HepG2 (cell line): ENCODE results near the gene PPM1H. TPM values are rescaled to one million over a fixed set of nuclear protein-coding genes. Genes with fewer than 3 reads are reported as not detected.

ENCODE experiments used
- KLF15 ChIP-seq: sonication (generic); formaldehyde crosslinking; IDR thresholded peaks from 2 replicates; pipeline ENCODE4 v1.8.1; 2023; ENCODE audit warnings: borderline replicate concordance, mild to moderate bottlenecking, inconsistent platforms, missing genetic modification reagents, mixed read lengths
- POLR2G ChIP-seq: fragments of 200-400 bp; formaldehyde crosslinking; IDR thresholded peaks from 2 replicates; pipeline ENCODE4 v1.6.1; 2018; ENCODE audit warnings: mild to moderate bottlenecking, low read depth, low read length, moderate library complexity
- TCF7L2 ChIP-seq: IDR thresholded peaks from 2 replicates; pipeline ENCODE4 v1.6.1; 2011; ENCODE audit warnings: mild to moderate bottlenecking, low read depth, low read length, moderate library complexity
- ZBTB7A ChIP-seq: sonication (generic); formaldehyde crosslinking; IDR thresholded peaks from 2 replicates; pipeline ENCODE4 v1.8.0; 2022; ENCODE audit warnings: mild to moderate bottlenecking, missing genetic modification reagents
- ZNF747 ChIP-seq: sonication (generic); formaldehyde crosslinking; IDR thresholded peaks from 2 replicates; pipeline ENCODE4 v1.8.1; 2023; ENCODE audit warnings: missing genetic modification reagents, mild to moderate bottlenecking, borderline replicate concordance
- ZNF781 ChIP-seq: sonication (generic); formaldehyde crosslinking; IDR thresholded peaks from 2 replicates; pipeline ENCODE4 v1.5.1; 2020; ENCODE audit warnings: borderline replicate concordance, mild to moderate bottlenecking, missing genetic modification reagents; ENCODE audit errors: not compliant biosample characterization
- ZNF782 ChIP-seq: sonication (generic); formaldehyde crosslinking; IDR thresholded peaks from 2 replicates; pipeline ENCODE4 v1.4.0; 2020; ENCODE audit warnings: missing genetic modification reagents, mild to moderate bottlenecking, borderline replicate concordance
- polyA plus RNA-seq, 8 experiments: library from polyadenylated mRNA; depleted of rRNA in 3 of 8; stranded (reverse) in 7 of 8; unstranded in 1 of 8; fragments of >200 nt; fragmentation: Illumina TruSeq in 4 of 8; extraction: Trizol in 4 of 8; gene quantifications; 2 replicates each; pipeline versions ENCODE4 v1.2.1 to v1.2.3, GENCODE V29; 2011 to 2016; ENCODE audit warnings: low read depth in 4 of 8, missing spikeins in 1 of 8, mixed read lengths in 1 of 8; ENCODE audit not compliant: insufficient read depth in 1 of 8
- total RNA-seq, 5 experiments: library from RNA; depleted of rRNA; stranded (reverse); fragments of >200 nt; fragmentation: Illumina TruSeq; extraction: Trizol; gene quantifications; 2 replicates each; pipeline ENCODE4 v1.2.3, GENCODE V29; 2016; ENCODE audit warnings: low read depth in 1 of 5
- TF ChIP-seq, protein P1 (sequence below): sonication (generic); formaldehyde crosslinking; IDR thresholded peaks from 2 replicates; pipeline ENCODE4 v1.4.0; 2020; ENCODE audit warnings: missing genetic modification reagents, borderline replicate concordance
- TF ChIP-seq, protein P2 (sequence below): sonication (generic); formaldehyde crosslinking; IDR thresholded peaks from 2 replicates; pipeline ENCODE4 v1.5.1; 2020; ENCODE audit warnings: mild to moderate bottlenecking, missing genetic modification reagents, moderate library complexity

The PPM1H gene
- total and polyA plus RNA-seq, 2 of the 13 experiments (the other 11 are each of a cell fraction or from before 2014, with no cell fraction given): 29.1 to 38.1 TPM

- TF ChIP-seq ZNF747 (CRISPR knock-in tag) (no peak), TCF7L2 (no peak), ZNF782 (CRISPR knock-in tag) (no peak), ZNF781 (no peak), KLF15 (no peak), POLR2G (0 out of 2 replicates have a peak, but pooled peaks have one; percentile 32), ZBTB7A (CRISPR knock-in tag) (no peak)
- TF ChIP-seq, protein P1, sequence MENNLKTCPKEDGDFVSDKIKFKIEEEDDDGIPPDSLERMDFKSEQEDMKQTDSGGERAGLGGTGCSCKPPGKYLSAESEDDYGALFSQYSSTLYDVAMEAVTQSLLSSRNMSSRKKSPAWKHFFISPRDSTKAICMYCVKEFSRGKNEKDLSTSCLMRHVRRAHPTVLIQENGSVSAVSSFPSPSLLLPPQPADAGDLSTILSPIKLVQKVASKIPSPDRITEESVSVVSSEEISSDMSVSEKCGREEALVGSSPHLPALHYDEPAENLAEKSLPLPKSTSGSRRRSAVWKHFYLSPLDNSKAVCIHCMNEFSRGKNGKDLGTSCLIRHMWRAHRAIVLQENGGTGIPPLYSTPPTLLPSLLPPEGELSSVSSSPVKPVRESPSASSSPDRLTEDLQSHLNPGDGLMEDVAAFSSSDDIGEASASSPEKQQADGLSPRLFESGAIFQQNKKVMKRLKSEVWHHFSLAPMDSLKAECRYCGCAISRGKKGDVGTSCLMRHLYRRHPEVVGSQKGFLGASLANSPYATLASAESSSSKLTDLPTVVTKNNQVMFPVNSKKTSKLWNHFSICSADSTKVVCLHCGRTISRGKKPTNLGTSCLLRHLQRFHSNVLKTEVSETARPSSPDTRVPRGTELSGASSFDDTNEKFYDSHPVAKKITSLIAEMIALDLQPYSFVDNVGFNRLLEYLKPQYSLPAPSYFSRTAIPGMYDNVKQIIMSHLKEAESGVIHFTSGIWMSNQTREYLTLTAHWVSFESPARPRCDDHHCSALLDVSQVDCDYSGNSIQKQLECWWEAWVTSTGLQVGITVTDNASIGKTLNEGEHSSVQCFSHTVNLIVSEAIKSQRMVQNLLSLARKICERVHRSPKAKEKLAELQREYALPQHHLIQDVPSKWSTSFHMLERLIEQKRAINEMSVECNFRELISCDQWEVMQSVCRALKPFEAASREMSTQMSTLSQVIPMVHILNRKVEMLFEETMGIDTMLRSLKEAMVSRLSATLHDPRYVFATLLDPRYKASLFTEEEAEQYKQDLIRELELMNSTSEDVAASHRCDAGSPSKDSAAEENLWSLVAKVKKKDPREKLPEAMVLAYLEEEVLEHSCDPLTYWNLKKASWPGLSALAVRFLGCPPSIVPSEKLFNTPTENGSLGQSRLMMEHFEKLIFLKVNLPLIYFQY (CRISPR knock-in tag): peak; percentile 86
- TF ChIP-seq, protein P2, sequence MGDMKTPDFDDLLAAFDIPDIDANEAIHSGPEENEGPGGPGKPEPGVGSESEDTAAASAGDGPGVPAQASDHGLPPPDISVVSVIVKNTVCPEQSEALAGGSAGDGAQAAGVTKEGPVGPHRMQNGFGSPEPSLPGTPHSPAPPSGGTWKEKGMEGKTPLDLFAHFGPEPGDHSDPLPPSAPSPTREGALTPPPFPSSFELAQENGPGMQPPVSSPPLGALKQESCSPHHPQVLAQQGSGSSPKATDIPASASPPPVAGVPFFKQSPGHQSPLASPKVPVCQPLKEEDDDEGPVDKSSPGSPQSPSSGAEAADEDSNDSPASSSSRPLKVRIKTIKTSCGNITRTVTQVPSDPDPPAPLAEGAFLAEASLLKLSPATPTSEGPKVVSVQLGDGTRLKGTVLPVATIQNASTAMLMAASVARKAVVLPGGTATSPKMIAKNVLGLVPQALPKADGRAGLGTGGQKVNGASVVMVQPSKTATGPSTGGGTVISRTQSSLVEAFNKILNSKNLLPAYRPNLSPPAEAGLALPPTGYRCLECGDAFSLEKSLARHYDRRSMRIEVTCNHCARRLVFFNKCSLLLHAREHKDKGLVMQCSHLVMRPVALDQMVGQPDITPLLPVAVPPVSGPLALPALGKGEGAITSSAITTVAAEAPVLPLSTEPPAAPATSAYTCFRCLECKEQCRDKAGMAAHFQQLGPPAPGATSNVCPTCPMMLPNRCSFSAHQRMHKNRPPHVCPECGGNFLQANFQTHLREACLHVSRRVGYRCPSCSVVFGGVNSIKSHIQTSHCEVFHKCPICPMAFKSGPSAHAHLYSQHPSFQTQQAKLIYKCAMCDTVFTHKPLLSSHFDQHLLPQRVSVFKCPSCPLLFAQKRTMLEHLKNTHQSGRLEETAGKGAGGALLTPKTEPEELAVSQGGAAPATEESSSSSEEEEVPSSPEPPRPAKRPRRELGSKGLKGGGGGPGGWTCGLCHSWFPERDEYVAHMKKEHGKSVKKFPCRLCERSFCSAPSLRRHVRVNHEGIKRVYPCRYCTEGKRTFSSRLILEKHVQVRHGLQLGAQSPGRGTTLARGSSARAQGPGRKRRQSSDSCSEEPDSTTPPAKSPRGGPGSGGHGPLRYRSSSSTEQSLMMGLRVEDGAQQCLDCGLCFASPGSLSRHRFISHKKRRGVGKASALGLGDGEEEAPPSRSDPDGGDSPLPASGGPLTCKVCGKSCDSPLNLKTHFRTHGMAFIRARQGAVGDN (CRISPR knock-in tag): peak; percentile 55
Observed at GRCh38 chr12:62933220-62933601, 1.7 kb downstream of the PPM1H start (continued).
